NCI-H2081 (cell line): ENCODE measurements around the gene TNFRSF6B.
A peak's percentile ranks its signal among the peaks of the same experiment; 100 is the strongest.
"Not testable (repeated sequence)": the region's sequence is repeated elsewhere in the genome, so short reads cannot be mapped to it uniquely, and the experiment has no call there.

Experiments used
- DNase-seq, 2 experiments: peaks; one replicate each; lab custom pipeline; 2025; lab: John Stamatoyannopoulos, UW

The TNFRSF6B gene

GRCh38 chr20:63708301-63709148 lies 12.1 kb downstream of the TNFRSF6B start:
- peak in 1 of 2 experiments; percentile 20 for DNase-seq

- no peak for DNase-seq
Measured at GRCh38 chr20:63709149-63709527, 12.7 kb downstream of the TNFRSF6B start.

GRCh38 chr20:63711085-63711645 lies 14.7 kb downstream of the TNFRSF6B start:
- no peak for DNase-seq

- no peak for DNase-seq
Measured at GRCh38 chr20:63712191-63712590, 15.7 kb downstream of the TNFRSF6B start.

GRCh38 chr20:63714858-63715257 lies 18.4 kb downstream of the TNFRSF6B start:
- no peak for DNase-seq

GRCh38 chr20:63718996-63719395 lies 22.5 kb downstream of the TNFRSF6B start:
- no peak for DNase-seq

- DNase-seq, result not testable (repeated sequence)
Measured at GRCh38 chr20:63722967-63723622, 26.6 kb downstream of the TNFRSF6B start.

- not testable (repeated sequence) for DNase-seq
Measured at GRCh38 chr20:63730189-63730733, 33.8 kb downstream of the TNFRSF6B start.

GRCh38 chr20:63731410-63731809 lies 35.0 kb downstream of the TNFRSF6B start:
- DNase-seq, result no peak

GRCh38 chr20:63732118-63733095 lies 36.0 kb downstream of the TNFRSF6B start:
- no peak for DNase-seq

- no peak for DNase-seq
Measured at GRCh38 chr20:63733117-63733516, 36.7 kb downstream of the TNFRSF6B start.

GRCh38 chr20:63733579-63734081 lies 37.2 kb downstream of the TNFRSF6B start:
- no peak for DNase-seq

- no peak for DNase-seq
Measured at GRCh38 chr20:63734111-63734945, 37.9 kb downstream of the TNFRSF6B start.

GRCh38 chr20:63734946-63735858 lies 38.8 kb downstream of the TNFRSF6B start:
- no peak for DNase-seq

GRCh38 chr20:63735859-63736718 lies 39.6 kb downstream of the TNFRSF6B start, which contains the start of gene LIME1:
TSS of gene LIME1 (plus strand) at chr20:63736664. CDS start at chr20:63737550, 886 bp downstream.
- DNase-seq, result no peak

GRCh38 chr20:63736893-63737694 lies 40.6 kb downstream of the TNFRSF6B start:
- DNase-seq, result no peak

GRCh38 chr20:63737695-63737944 lies 41.2 kb downstream of the TNFRSF6B start:
- DNase-seq, result no peak
